Activated CD4-positive, CD25-positive, alpha-beta regulatory T cell (primary cell): ENCODE measurements around the gene FAM83F.

Experiments used
- DNase-seq, 4 experiments: peaks; one replicate each; lab custom pipeline; 2025; lab: John Stamatoyannopoulos, UW

Gene FAM83F

GRCh38 chr22:40065981-40066380 lies 71.2 kb downstream of the FAM83F start:
- no peak for DNase-seq

- no peak for DNase-seq
These were observed 72.9 kb downstream of the FAM83F start for GRCh38 chr22:40067639-40068038.

- no peak for DNase-seq
These were observed 75.9 kb downstream of the FAM83F start for GRCh38 chr22:40070701-40071100.

GRCh38 chr22:40071720-40072119 lies 77.0 kb downstream of the FAM83F start:
- no peak for DNase-seq

GRCh38 chr22:40076702-40077645 lies 82.2 kb downstream of the FAM83F start:
- DNase-seq = no peak

GRCh38 chr22:40077646-40078016 lies 82.9 kb downstream of the FAM83F start:
- DNase-seq = no peak

GRCh38 chr22:40081662-40082061 lies 86.9 kb downstream of the FAM83F start:
- DNase-seq = no peak

- DNase-seq = no peak
These were observed 87.4 kb downstream of the FAM83F start for GRCh38 chr22:40082184-40082583.

GRCh38 chr22:40083794-40084193 lies 89.0 kb downstream of the FAM83F start:
- no peak for DNase-seq

- DNase-seq = no peak
These were observed 89.5 kb downstream of the FAM83F start for GRCh38 chr22:40084246-40084645.

- no peak for DNase-seq
These were observed 94.1 kb downstream of the FAM83F start for GRCh38 chr22:40088818-40089217.
